NCI-H774 (cell line): Measurements from ENCODE around the gene TALDO1.
"Not testable (repeated sequence)": the region's sequence is repeated elsewhere in the genome, so short reads cannot be mapped to it uniquely, and the experiment has no call there.

Experiments used
- DNase-seq: peaks from one replicate; lab custom pipeline; 2025; lab: John Stamatoyannopoulos, UW

TALDO1 gene

GRCh38 chr11:719214-720016 lies 27.8 kb upstream of the TALDO1 start:
- DNase-seq = no peak

GRCh38 chr11:720017-720641 lies 27.1 kb upstream of the TALDO1 start:
- no peak for DNase-seq

- DNase-seq = no peak
Observed at GRCh38 chr11:720642-721246, 26.5 kb upstream of the TALDO1 start.

GRCh38 chr11:721247-721740 lies 26.0 kb upstream of the TALDO1 start:
- no peak for DNase-seq

DNA sequence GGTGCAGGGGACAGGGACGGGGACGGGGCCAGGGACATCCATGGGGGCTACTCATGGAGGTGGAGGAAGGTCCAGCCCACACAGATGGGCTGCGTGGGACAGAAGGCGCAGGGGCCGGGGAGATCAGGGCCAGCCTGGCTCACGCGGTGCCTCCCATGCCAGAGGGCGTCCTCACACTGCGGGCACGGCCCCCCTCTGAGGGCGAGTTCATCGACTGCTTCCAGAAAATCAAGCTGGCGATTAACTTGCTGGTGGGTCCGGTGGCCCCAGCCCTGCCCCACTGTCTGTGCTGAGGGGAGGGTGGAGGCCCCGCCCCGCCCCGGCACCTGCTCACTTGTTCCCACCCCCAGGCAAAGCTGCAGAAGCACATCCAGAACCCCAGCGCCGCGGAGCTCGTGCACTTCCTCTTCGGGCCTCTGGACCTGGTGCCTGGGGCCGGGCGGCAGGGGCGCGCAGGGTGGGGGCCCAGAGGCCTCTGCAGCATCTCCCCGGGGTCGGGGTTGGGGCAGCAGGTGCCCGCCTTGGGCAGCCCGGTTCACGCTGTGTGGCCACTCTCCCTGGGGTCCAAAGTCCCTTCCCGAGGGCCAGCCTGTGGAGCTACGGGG lies 25.4 kb upstream of the TALDO1 start:
- no peak for DNase-seq

DNA sequence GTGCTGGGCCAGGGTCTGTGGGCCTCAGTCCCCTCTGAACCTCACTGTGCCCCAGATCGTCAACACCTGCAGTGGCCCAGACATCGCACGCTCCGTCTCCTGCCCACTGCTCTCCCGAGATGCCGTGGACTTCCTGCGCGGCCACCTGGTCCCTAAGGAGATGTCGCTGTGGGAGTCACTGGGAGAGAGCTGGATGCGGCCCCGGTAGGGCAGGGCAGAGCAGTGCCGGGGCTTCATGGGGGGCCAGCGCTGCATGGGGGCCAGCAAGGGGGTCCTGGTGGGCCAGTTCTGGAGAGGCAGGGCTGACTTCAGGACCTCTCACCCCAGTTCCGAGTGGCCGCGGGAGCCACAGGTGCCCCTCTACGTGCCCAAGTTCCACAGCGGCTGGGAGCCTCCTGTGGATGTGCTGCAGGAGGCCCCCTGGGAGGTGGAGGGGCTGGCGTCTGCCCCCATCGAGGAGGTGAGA lies 24.9 kb upstream of the TALDO1 start:
- DNase-seq = no peak

- DNase-seq = no peak
Observed at GRCh38 chr11:723120-723883, 24.0 kb upstream of the TALDO1 start.

DNA sequence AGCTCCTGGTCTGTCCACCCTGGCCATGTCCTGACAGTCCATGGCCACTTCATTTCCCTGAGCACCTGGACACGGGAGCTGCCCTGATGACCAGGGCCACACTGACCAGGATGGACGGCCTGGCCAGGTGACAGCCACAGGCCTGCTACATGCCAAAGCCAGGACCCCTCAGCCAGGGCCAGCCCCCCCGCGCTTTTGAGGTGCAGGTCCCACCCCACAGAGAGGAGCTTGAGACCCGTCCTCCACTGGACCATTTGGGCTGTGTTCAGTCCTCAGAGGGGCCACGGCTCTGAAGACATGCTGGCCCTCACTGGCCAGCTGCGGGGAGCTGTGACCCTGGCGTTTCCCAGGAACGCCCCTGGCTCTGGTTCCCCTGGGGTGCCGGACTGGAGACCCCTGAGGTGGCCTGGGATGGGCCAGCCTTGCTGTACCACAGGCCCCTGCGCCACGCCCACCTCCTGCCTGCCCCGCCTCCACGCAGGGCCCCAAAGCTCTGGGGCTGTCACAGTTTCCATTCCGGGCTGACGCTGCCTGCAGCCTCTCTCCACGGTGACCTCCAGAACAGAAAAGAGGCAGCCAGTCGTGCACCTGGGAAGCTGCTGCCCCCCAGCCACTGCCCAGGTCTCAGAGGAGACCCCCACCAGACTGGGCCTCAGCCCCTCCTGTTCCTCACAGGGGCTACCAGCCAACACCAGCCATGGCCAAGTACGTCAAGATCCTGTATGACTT lies 23.1 kb upstream of the TALDO1 start:
- DNase-seq = no peak

GRCh38 chr11:724778-725386 lies 22.4 kb upstream of the TALDO1 start:
- no peak for DNase-seq

DNA sequence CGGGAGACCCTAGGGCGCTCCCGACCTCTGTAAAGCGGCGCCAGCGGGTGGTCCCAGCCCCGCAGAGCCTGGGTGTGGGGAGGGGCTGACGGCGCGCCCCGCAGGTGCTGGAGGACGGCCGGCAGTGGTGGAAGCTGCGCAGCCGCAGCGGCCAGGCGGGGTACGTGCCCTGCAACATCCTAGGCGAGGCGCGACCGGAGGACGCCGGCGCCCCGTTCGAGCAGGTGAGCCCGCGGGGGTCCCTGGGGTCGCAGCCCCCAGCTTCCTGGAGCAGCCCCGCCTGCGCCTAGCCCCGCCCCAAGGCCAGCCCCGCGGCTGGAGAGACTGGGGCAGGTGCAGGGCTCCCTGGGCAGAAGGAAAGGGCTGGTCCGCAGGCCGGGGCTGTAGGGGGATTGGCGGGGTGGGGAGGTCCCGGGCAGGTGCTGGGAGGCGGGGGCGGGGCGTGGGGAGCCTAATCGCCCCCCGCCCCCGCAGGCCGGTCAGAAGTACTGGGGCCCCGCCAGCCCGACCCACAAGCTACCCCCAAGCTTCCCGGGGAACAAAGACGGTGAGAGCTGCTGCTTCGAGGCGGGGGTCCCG lies 21.6 kb upstream of the TALDO1 start:
- no peak for DNase-seq

DNA sequence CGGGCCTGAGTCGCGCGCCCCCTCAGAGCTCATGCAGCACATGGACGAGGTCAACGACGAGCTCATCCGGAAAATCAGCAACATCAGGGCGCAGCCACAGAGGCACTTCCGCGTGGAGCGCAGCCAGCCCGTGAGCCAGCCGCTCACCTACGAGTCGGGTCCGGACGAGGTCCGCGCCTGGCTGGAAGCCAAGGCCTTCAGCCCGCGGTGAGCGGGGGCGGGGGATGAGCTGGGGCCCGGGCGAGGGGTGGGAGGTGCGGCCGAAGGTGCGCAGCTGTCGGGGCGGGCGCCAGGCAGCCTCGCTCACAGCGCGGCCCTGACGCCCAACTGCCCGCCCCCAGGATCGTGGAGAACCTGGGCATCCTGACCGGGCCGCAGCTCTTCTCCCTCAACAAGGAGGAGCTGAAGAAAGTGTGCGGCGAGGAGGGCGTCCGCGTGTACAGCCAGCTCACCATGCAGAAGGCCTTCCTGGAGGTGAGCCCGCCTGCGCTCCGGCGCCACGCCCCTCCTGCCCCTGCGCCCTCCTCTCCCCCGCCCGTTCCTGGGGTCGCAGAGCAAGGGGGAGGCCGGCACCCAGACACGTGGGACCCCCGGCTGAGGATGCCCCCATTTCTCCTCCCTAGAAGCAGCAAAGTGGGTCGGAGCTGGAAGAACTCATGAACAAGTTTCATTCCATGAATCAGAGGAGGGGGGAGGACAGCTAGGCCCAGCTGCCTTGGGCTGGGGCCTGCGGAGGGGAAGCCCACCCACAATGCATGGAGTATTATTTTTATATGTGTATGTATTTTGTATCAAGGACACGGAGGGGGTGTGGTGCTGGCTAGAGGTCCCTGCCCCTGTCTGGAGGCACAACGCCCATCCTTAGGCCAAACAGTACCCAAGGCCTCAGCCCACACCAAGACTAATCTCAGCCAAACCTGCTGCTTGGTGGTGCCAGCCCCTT lies 20.7 kb upstream of the TALDO1 start:
- DNase-seq = peak; percentile 85

DNA sequence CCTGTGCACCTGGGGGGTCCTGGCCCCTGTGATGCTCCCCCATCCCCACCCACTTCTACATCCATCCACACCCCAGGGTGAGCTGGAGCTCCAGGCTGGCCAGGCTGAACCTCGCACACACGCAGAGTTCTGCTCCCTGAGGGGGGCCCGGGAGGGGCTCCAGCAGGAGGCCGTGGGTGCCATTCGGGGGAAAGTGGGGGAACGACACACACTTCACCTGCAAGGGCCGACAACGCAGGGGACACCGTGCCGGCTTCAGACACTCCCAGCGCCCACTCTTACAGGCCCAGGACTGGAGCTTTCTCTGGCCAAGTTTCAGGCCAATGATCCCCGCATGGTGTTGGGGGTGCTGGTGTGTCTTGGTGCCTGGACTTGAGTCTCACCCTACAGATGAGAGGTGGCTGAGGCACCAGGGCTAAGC lies 20.0 kb upstream of the TALDO1 start:
- no peak for DNase-seq

GRCh38 chr11:727859-728748 lies 19.2 kb upstream of the TALDO1 start:
- DNase-seq = peak; percentile 46

DNA sequence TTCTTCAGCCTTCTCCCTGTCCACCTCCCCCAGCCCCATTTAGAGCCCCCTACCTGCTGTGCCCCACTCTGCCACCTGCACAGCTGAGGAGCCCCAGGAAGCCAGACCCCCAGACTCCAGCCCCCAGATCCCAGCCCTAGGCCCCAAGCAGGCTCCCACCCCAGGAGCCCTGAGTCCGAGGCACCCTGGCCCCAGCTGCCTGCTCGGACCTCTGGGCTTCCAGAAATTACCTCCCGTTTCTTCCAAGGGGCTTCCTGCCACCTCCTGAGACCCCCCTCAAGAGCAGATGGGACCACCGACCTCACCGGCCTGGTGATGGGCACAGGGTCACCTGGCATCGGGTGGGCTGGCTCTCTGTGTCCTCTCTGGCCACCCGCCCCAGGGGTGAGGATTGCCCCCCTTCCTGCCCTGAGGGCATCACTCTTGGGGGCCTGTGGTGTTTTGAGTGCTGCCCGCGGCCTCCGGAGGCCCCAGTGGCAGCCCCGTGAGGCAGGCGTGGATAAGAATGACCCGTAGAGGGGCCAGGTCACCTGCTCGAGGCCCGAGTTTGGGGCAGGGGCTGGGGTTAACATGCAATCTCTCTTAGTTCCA lies 18.3 kb upstream of the TALDO1 start:
- no peak for DNase-seq

GRCh38 chr11:729492-730074 lies 17.7 kb upstream of the TALDO1 start:
- DNase-seq = no peak

DNA sequence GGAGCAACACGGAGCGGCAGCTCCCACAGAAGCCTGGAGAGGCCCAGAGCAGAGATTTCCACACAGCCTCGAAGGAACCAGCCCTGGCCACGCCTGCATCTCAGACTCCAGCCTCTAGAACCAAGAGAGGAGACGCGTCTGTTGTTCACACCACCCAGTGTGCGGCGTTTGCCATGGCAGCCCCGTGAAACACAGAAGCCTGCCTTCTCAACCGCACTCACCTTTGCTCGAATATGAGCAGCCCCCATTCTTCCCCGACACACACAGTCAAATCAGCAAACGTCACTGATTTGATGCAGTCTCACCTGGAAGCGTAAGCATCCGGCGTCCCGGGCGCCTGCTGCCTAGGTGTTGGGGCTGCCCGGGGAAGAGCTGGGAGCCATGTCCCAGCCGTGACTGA lies 14.2 kb upstream of the TALDO1 start:
- DNase-seq = no peak

DNA sequence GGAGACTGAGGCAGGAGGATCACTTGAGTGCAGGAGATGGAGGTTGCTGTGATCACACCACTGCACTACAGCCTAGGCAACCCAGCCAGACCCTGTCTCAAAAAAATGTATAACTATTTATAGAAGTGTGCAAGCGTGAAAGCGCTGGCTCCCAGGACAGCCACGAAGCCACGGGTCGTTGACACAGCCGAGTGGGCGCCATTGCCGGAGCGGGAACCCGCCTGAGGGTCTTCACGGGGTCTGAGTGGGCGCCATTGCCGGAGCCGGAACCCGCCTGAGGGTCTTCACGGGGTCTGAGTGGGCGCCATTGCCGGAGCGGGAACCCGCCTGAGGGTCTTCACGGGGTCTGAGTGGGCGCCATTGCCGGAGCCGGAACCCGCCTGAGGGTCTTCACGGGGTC lies 12.7 kb upstream of the TALDO1 start:
- DNase-seq = not testable (repeated sequence)
